Stimulated activated CD8-positive, alpha-beta memory T cell treated with anti-CD3 and anti-CD28 coated beads, Interleukin-7, amount 100 ng/mL, for 4 hours (primary cell): Measurements from ENCODE around the gene CHMP5.
"Not testable (repeated sequence)": the region's sequence is repeated elsewhere in the genome, so short reads cannot be mapped to it uniquely, and the experiment has no call there.

Experiments used
- DNase-seq, 2 donors: peaks; one replicate each; pipeline ENCODE4 v3.0.0-alpha.2; 2020; ENCODE audit warnings: low read depth in 2 of 2

Gene CHMP5

DNA sequence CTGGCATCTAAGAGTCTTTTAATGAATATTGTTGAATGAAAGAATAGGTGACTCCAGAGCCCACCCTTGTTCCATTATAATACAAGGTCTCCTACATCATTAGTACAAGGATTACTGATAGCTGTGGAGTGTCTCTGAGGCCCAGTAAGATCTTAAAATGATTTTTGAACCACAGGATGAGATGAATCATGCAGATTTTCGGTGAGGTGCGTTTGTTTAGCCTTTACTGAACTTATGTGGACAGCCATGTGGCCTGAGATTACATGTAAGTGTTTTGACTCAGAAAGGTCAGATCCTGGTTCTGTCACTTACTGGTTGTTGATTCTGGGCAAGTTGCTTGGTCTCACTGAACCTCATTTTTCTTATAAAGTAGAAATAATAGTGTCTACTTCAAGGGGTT is 47.1 kb downstream of the CHMP5 start:
- no peak for DNase-seq

GRCh38 chr9:33315371-33315770 is 50.5 kb downstream of the CHMP5 start:
- DNase-seq: no peak

GRCh38 chr9:33317136-33317535 is 52.3 kb downstream of the CHMP5 start:
- not testable (repeated sequence) for DNase-seq

GRCh38 chr9:33318225-33318624 is 53.4 kb downstream of the CHMP5 start:
- no peak for DNase-seq

DNA sequence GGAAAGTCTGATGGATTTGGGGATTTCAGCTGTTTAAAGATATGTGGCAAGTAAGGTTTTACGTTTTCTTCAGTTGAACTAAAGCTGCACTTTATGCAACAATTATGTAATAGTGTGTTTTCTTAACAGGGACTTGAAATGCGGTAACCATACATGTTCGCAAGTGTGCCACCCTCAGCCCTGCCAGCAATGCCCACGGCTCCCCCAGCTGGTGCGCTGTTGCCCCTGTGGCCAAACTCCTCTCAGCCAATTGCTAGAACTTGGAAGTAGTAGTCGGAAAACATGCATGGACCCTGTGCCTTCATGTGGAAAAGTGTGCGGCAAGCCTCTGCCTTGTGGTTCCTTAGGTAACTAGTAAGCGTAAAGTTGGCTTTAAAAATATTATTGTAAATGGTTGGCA is 53.9 kb downstream of the CHMP5 start:
- no peak for DNase-seq

DNA sequence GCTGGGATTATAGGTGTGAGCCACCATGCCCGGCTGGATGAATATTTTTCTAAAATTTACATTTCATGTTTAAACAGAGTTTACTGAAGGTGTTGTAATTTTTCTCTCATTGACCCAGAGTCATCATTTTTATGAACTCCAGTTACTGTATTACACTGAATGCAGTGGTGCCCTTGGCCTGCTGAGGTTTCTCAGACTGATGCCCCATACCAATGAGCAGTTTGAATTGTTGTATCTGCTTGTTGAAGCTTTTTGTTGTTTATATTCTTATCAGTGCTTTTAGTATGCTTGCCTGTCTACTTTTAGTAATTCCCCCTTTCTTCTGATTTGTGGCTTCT is 55.4 kb downstream of the CHMP5 start:
- no peak for DNase-seq

DNA sequence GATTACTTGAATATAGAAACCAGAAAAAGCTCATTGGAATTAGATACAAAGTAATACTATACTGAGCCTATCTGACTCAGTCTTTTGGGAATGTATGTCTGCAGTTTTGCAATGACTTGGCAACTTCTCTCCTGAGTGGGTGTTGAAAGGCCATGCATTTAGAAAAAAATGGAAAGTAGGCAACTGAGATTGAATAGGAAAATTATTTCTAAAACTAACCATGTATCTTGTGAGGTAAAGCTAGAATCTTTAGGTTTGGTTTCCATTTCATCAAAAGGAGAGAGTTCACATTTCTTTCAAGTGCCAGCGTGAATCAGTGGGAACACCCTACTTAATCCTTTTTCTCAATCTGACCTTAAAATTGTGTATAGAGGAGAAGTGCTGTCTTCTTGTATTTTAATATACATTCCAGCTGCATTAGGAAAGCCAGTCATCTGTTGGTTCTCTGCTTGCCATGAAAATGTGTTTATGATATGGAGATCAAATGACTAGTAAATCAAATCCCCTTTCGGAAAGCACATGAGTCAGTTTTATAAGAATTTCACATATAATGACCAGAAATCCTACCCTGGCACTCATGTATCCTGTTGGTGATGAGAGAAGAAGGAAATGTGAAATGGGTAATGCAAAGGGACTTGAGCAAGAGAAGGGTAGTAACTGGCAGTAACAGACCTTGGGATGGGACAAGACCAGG is 55.9 kb downstream of the CHMP5 start:
- DNase-seq: no peak

GRCh38 chr9:33329117-33329563 is 64.3 kb downstream of the CHMP5 start:
- DNase-seq: no peak

- no peak for DNase-seq
These were observed 65.1 kb downstream of the CHMP5 start for GRCh38 chr9:33329979-33330378.

DNA sequence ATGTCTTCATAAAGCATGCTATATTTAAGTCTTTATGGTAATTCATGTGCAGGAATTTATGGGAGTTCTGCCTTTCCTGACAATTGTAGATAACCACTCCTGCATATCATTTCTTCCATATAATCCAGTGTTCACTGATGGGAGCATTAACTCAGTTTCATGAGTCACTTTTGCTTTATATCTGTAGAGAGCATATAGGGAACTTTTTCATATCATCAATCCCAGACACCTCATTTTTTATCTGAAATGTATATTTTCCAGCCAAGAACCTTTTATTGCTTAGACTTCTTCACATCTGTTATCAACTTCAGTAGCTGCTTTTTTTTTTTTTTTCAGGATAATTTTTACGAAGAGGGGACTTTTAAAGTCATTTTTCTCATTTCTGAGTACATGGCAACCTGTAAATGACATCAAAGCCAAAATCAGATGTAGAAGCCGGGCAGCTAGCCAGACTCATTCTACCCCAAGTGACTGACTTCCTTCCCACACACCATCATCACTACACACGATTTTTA is 66.6 kb downstream of the CHMP5 start:
- DNase-seq: no peak
